22Rv1 (cell line): Measurements from ENCODE around the gene CDCP1.

Experiments
- ZFX ChIP-seq: fragments of 450-650 bp; IDR thresholded peaks from 2 replicates; pipeline ENCODE4 v1.6.1; 2017; ENCODE audit warnings: antibody characterized with exemption, borderline replicate concordance
- TF ChIP-seq, protein P1 (sequence below): fragments of 450-650 bp; IDR thresholded peaks from 2 replicates; pipeline ENCODE4 v1.5.1; 2017; ENCODE audit warnings: mild to moderate bottlenecking

DNA sequence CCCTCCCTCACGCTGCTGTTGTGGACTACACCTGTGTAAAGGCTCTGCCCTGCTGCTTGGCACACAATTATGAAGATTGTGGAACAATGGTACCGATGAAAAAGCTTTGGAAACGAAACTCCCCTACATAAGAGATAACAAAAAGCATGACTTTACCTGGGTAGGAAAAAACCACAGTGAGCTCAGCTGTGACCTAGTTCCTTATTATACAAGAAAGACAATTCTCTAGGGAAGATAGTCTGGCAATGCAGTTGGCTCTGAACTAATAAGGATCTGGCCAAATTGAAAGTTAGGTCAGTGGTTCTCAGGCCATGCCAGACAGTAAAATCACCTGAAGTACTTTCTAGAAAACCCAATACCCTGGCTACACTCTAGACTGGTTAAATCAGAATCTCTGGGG lies 104.0 kb downstream of the CDCP1 start:
- TF ChIP-seq, protein P1, sequence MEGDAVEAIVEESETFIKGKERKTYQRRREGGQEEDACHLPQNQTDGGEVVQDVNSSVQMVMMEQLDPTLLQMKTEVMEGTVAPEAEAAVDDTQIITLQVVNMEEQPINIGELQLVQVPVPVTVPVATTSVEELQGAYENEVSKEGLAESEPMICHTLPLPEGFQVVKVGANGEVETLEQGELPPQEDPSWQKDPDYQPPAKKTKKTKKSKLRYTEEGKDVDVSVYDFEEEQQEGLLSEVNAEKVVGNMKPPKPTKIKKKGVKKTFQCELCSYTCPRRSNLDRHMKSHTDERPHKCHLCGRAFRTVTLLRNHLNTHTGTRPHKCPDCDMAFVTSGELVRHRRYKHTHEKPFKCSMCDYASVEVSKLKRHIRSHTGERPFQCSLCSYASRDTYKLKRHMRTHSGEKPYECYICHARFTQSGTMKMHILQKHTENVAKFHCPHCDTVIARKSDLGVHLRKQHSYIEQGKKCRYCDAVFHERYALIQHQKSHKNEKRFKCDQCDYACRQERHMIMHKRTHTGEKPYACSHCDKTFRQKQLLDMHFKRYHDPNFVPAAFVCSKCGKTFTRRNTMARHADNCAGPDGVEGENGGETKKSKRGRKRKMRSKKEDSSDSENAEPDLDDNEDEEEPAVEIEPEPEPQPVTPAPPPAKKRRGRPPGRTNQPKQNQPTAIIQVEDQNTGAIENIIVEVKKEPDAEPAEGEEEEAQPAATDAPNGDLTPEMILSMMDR: no peak
- no peak for TF ChIP-seq ZFX
